C4-2B (cell line): Measurements from ENCODE around the gene OR52E8.

Source experiments
- H3K27ac ChIP-seq: fragments of 450-650 bp; 2 replicates; pipeline ENCODE4 v1.5.1; 2017
- ZFX ChIP-seq: fragments of 450-650 bp; IDR thresholded peaks from 2 replicates; pipeline ENCODE4 v1.6.1; 2017
- TF ChIP-seq, protein P1 (sequence below): fragments of 450-650 bp; conservative IDR thresholded peaks from 2 replicates; pipeline ENCODE4 v1.5.1; 2017; ENCODE audit warnings: mild to moderate bottlenecking

The OR52E8 gene

DNA sequence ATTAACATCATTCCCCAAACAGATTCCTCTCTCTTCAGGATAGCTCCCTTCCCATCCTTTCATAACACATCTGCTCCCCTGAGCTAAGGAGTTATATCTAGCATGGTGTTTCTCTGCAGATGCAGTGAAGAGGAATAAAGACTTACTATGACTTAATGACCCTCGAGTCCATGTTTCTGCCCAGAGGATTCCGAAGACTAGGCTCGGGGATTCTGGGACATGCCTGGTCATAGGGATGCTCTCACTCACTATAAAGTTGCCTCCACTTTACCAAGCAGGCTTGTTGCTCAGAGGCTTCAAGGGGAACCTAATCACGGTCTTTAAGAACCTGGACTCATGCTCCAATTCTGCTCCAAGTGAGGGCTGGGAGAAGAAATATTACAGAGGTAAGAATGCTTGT lies 22.8 kb upstream of the OR52E8 start, which contains the start of gene OR52E4:
OR52E4 (plus strand) TSS at position 301 of the 400 bp plus-strand sequence. CDS start 3,664 bp downstream, outside the sequence.
- no peak for TF ChIP-seq ZFX
- TF ChIP-seq, protein P1, sequence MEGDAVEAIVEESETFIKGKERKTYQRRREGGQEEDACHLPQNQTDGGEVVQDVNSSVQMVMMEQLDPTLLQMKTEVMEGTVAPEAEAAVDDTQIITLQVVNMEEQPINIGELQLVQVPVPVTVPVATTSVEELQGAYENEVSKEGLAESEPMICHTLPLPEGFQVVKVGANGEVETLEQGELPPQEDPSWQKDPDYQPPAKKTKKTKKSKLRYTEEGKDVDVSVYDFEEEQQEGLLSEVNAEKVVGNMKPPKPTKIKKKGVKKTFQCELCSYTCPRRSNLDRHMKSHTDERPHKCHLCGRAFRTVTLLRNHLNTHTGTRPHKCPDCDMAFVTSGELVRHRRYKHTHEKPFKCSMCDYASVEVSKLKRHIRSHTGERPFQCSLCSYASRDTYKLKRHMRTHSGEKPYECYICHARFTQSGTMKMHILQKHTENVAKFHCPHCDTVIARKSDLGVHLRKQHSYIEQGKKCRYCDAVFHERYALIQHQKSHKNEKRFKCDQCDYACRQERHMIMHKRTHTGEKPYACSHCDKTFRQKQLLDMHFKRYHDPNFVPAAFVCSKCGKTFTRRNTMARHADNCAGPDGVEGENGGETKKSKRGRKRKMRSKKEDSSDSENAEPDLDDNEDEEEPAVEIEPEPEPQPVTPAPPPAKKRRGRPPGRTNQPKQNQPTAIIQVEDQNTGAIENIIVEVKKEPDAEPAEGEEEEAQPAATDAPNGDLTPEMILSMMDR, result no peak
- no peak within 1 kb of the TSS for H3K27ac ChIP-seq

DNA sequence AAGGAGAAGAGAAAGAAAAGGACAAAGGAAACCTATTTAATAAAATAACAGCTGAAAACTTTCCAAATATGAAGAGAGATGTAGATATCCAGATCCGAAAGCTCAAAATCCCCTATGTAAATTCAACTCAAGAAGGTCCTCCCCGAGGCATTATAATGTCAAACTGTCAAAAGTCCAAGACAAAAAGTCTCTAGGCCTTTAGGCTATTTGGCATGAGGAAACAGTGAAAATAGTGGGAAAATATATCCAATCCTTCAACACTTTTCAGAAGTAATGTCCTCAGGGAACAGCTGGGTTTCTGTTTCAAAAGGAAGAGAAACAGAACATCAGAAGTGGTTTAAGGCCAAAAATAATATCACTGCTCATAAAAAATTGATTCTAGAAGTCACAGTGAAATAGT lies 21.1 kb upstream of the OR52E8 start:
- no peak overlapping the region for H3K27ac ChIP-seq
- no peak for TF ChIP-seq ZFX
- TF ChIP-seq, protein P1, result no peak

DNA sequence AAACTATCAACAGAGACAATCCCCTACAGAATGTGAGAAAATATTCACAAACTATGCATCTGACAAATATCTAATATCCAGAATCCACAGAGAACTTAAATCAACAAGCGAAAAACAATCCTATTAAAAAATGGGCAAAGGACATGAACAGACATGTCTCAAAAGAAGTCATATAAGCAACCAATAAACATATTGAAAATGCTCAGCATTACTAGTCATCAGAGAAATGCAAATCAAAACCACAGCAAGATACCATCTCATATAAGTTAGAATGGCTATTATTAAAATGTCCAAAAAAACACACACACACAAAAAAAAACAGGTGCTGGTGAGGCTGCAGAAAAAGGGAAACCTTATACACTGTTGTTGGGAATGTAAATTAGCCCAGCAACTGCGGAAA lies 8.3 kb upstream of the OR52E8 start:
- TF ChIP-seq, protein P1, result no peak
- TF ChIP-seq ZFX, result no peak
- H3K27ac ChIP-seq, result no peak overlapping the region

DNA sequence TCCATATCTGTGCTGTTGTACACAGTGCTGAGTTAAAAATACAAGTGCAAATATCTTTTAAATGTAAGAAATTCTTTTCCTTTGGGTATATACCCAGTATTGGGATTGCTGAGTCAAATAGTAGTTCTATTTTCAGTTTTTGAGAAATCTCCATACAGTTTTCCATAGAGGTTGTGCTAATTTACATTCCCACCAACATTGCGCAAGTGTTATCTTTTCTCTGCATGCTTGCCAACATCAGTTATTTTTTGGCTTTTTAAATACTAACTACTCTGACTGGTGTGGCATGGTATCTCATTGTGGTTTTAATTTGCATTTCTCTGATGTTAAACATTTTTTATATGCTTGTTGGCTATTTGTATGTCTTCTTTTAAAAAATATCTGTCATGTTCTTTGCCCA lies 6.5 kb downstream of the OR52E8 start:
- TF ChIP-seq, protein P1, result no peak
- TF ChIP-seq ZFX, result no peak
- H3K27ac ChIP-seq, result no peak overlapping the region

DNA sequence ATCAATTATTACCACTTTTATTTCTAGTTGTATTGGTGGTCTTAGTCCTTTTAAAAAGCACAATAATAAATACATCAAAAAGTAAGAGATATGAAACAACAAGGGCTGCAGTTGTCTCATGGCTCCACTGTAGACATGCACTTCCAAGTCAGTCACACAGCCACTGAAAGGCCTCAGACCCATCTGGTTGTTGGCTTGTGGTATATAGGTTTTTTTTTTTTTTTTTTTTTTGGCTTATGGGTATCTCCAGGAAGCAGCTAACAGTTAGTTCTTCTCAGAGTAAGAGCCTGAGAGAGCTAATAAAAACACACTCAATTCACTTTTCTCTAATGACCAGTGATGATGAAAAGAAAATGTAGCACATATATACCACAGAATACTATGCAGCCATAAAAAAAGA lies 9.8 kb downstream of the OR52E8 start:
- H3K27ac ChIP-seq, result no peak overlapping the region
- TF ChIP-seq ZFX, result no peak
- TF ChIP-seq, protein P1, result no peak

DNA sequence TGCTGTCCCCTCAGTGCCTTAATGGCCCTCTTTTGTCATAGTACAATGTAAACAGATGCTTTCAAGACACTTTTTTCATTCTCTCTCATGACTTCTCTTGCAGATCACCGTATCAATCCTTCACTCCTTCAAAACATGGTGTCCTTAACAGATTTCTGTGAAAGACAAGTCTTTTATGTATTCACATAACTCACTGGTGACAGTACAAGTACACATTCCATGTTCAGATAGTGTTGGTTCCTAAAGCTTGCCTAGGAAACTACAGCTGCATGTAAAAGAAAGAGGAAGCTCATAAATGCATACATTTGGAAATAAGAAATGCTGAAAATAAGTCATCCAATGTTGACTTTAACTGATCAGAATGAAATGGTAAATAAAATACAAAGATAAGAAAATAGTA lies 10.8 kb downstream of the OR52E8 start:
- TF ChIP-seq, protein P1, result no peak
- no peak for TF ChIP-seq ZFX
- H3K27ac ChIP-seq, result no peak overlapping the region

DNA sequence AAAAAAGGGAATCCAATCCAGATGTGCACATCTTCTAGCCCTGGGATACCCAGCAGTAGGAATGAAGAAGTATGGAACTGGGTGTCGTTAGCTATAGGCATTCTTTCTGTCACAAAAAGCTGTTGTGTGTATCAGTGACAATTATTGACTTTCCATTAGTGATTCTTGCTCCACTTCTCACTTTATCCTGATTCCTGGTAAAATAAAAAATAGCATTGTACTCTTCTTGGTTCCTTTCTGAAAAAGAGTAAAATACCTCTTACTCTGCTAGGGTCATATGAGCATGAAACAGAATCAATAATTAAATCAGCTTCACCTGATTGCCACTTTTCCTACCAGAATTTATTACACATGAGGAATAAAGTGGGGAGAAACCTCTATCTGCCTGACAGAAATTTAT lies 15.7 kb downstream of the OR52E8 start, which contains the start of gene OR52E6:
OR52E6 (minus strand) TSS at position 101 of the 400 bp plus-strand sequence; CDS start at position 101, 0 bp downstream.
- H3K27ac ChIP-seq, result no peak within 1 kb of the TSS
- TF ChIP-seq ZFX, result no peak
- TF ChIP-seq, protein P1, result no peak
